Activated CD8-positive, alpha-beta memory T cell treated with anti-CD3 and anti-CD28 coated beads, Interleukin-2, amount 50 U/mL, for 24 hours (primary cell): Measurements from ENCODE around the gene C15orf39.
A peak's percentile ranks its signal among the peaks of the same experiment; 100 is the strongest.
"Not testable (repeated sequence)": the region's sequence is repeated elsewhere in the genome, so short reads cannot be mapped to it uniquely, and the experiment has no call there.

ENCODE experiments used
- DNase-seq: peaks from one replicate; pipeline ENCODE4 v3.0.0-alpha.2; 2020; ENCODE audit errors: extremely low read depth

Gene C15orf39

GRCh38 chr15:75201616-75202250 is at the start of gene C15orf39:
C15orf39 (plus strand) TSS chr15:75201882; CDS start chr15:75206049, 4,167 bp downstream.
- peak; percentile 26 for DNase-seq

- DNase-seq: no peak
Observed at GRCh38 chr15:75152382-75153079, 49.2 kb upstream of the C15orf39 start.

GRCh38 chr15:75153087-75153486 is 48.6 kb upstream of the C15orf39 start:
- DNase-seq: no peak

- no peak for DNase-seq
Observed at GRCh38 chr15:75153565-75154276, 48.0 kb upstream of the C15orf39 start.

GRCh38 chr15:75154461-75155062 is 47.1 kb upstream of the C15orf39 start:
- DNase-seq: no peak

GRCh38 chr15:75156326-75157215 is 45.1 kb upstream of the C15orf39 start:
- DNase-seq: no peak

- no peak for DNase-seq
Observed at GRCh38 chr15:75158402-75158801, 43.3 kb upstream of the C15orf39 start.

GRCh38 chr15:75159244-75159643 is 42.4 kb upstream of the C15orf39 start:
- DNase-seq: no peak

GRCh38 chr15:75161106-75161916 is 40.4 kb upstream of the C15orf39 start:
- no peak for DNase-seq

GRCh38 chr15:75161917-75162414 is 39.7 kb upstream of the C15orf39 start:
- DNase-seq: no peak

GRCh38 chr15:75163150-75163564 is 38.5 kb upstream of the C15orf39 start:
- DNase-seq: no peak

GRCh38 chr15:75164625-75165350 is 36.9 kb upstream of the C15orf39 start:
- no peak for DNase-seq

GRCh38 chr15:75166489-75167063 is 35.1 kb upstream of the C15orf39 start:
- not testable (repeated sequence) for DNase-seq

- DNase-seq: peak; percentile 6
Observed at GRCh38 chr15:75167588-75168350, 33.9 kb upstream of the C15orf39 start.

GRCh38 chr15:75168374-75168773 is 33.3 kb upstream of the C15orf39 start:
- no peak for DNase-seq

GRCh38 chr15:75170203-75170602 is 31.5 kb upstream of the C15orf39 start:
- DNase-seq: no peak

GRCh38 chr15:75170711-75171341 is 30.9 kb upstream of the C15orf39 start:
- DNase-seq: no peak

- no peak for DNase-seq
Observed at GRCh38 chr15:75171408-75171807, 30.3 kb upstream of the C15orf39 start.
